ENCODE data around the gene VAMP5.

- TF ChIP-seq CTCF (conservative IDR thresholded peaks at IDR 0.05) (no peak), ZFX (IDR thresholded peaks at IDR 0.05) (no peak)
These were observed 6.7 kb downstream of the VAMP5 start for GRCh38 chr2:85590950-85591349.
